Activated gamma-delta T cell treated with Interleukin-2 at 50 U/mL for 16 hours (primary cell): ENCODE data around the gene PACRG.
"Not testable (repeated sequence)": the region's sequence is repeated elsewhere in the genome, so short reads cannot be mapped to it uniquely, and the experiment has no call there.

Experiments used
- DNase-seq: peaks from one replicate; pipeline ENCODE4 v3.0.0-alpha.2; 2020

The PACRG gene

GRCh38 chr6:163300838-163301237 is 573.1 kb downstream of the PACRG start:
- DNase-seq = no peak

- no peak for DNase-seq
These were observed 574.2 kb downstream of the PACRG start for GRCh38 chr6:163301726-163302635.

- DNase-seq = no peak
These were observed 575.0 kb downstream of the PACRG start for GRCh38 chr6:163302747-163303146.

- DNase-seq = no peak
These were observed 578.2 kb downstream of the PACRG start for GRCh38 chr6:163306000-163306399.

- no peak for DNase-seq
These were observed 581.1 kb downstream of the PACRG start for GRCh38 chr6:163308629-163309440.

GRCh38 chr6:163309491-163310026 is 581.8 kb downstream of the PACRG start:
- no peak for DNase-seq

- DNase-seq = no peak
These were observed 582.6 kb downstream of the PACRG start for GRCh38 chr6:163310096-163310972.

GRCh38 chr6:163310973-163311383 is 583.2 kb downstream of the PACRG start:
- no peak for DNase-seq

GRCh38 chr6:163311830-163312229 is 584.1 kb downstream of the PACRG start:
- DNase-seq = no peak

GRCh38 chr6:163313566-163313965 is 585.8 kb downstream of the PACRG start:
- DNase-seq = no peak

GRCh38 chr6:163313981-163314380 is 586.2 kb downstream of the PACRG start:
- DNase-seq = no peak

- DNase-seq = no peak
These were observed 587.2 kb downstream of the PACRG start for GRCh38 chr6:163314791-163315470.

GRCh38 chr6:163316866-163317495 is 589.2 kb downstream of the PACRG start:
- DNase-seq = not testable (repeated sequence)

GRCh38 chr6:163318071-163318786 is 590.5 kb downstream of the PACRG start:
- no peak for DNase-seq

- DNase-seq = no peak
These were observed 592.0 kb downstream of the PACRG start for GRCh38 chr6:163319609-163320366.

GRCh38 chr6:163320402-163320801 is 592.6 kb downstream of the PACRG start:
- no peak for DNase-seq

- no peak for DNase-seq
These were observed 593.0 kb downstream of the PACRG start for GRCh38 chr6:163320804-163321203.

GRCh38 chr6:163321717-163322116 is 593.9 kb downstream of the PACRG start:
- no peak for DNase-seq

GRCh38 chr6:163323274-163323673 is 595.5 kb downstream of the PACRG start:
- no peak for DNase-seq

GRCh38 chr6:163323705-163324104 is 595.9 kb downstream of the PACRG start:
- no peak for DNase-seq
